ENCODE data around the gene TEDDM1. TPM values are rescaled to one million over a fixed set of nuclear protein-coding genes. Genes with fewer than 3 reads are reported as not detected.

TEDDM1 gene
- total and polyA plus RNA-seq, 2 donors (not counting 3 experiments of a cell fraction or from before 2014, with no cell fraction given) = not detected

GRCh38 chr1:182441719-182442118, 41.3 kb upstream of the TEDDM1 start:
- no peak for TF ChIP-seq POLR2A (IDR thresholded peaks at IDR 0.05; ENCODE audit: low read depth, low read length)
- TF ChIP-seq, protein P1, sequence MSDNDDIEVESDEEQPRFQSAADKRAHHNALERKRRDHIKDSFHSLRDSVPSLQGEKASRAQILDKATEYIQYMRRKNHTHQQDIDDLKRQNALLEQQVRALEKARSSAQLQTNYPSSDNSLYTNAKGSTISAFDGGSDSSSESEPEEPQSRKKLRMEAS (IDR thresholded peaks at IDR 0.05; ENCODE audit: insufficient read depth, insufficient read length) = no peak
- TF ChIP-seq FOS (IDR thresholded peaks at IDR 0.05; ENCODE audit: borderline replicate concordance, insufficient read depth, low read length) = no peak
- no peak for TF ChIP-seq GATA2 (IDR thresholded peaks at IDR 0.05; ENCODE audit: insufficient read depth, insufficient read length, low read depth, low read length)
- TF ChIP-seq, protein P2, sequence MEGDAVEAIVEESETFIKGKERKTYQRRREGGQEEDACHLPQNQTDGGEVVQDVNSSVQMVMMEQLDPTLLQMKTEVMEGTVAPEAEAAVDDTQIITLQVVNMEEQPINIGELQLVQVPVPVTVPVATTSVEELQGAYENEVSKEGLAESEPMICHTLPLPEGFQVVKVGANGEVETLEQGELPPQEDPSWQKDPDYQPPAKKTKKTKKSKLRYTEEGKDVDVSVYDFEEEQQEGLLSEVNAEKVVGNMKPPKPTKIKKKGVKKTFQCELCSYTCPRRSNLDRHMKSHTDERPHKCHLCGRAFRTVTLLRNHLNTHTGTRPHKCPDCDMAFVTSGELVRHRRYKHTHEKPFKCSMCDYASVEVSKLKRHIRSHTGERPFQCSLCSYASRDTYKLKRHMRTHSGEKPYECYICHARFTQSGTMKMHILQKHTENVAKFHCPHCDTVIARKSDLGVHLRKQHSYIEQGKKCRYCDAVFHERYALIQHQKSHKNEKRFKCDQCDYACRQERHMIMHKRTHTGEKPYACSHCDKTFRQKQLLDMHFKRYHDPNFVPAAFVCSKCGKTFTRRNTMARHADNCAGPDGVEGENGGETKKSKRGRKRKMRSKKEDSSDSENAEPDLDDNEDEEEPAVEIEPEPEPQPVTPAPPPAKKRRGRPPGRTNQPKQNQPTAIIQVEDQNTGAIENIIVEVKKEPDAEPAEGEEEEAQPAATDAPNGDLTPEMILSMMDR (IDR thresholded peaks at IDR 0.05; ENCODE audit: extremely low read depth in 1 of 2, insufficient read depth in 1 of 2, low read depth in 1 of 2, low read length in 2 of 2) = no peak
- no peak for TF ChIP-seq POLR2AphosphoS5 (IDR thresholded peaks at IDR 0.05; ENCODE audit: insufficient read depth, low read depth, low read length)
- no peak for TF ChIP-seq MYC (IDR thresholded peaks at IDR 0.05; ENCODE audit: low read depth, low read length)
- TF ChIP-seq JUN (IDR thresholded peaks at IDR 0.05; ENCODE audit: borderline replicate concordance, insufficient read depth, insufficient read length, low read depth) = no peak
- TF ChIP-seq EZH2 (IDR thresholded peaks at IDR 0.05; ENCODE audit: borderline replicate concordance, low read depth, low read length, severe bottlenecking) = no peak
- H3K4me2 ChIP-seq (ENCODE audit: insufficient read depth, low read length) = no peak overlapping the region
- H3K36me3 ChIP-seq (ENCODE audit: control insufficient read depth in 2 of 2, extremely low read depth in 1 of 2, insufficient read depth in 2 of 2, low read length in 2 of 2) = no peaks in the 10 kb centered on the region
- dilution Hi-C loops (cut with MboI; ENCODE audit: extremely low pct_ligation_motif_present, low sequenced_read_pairs) = no loop called here
- H3K27me3 ChIP-seq (ENCODE audit: control insufficient read depth in 2 of 2, insufficient read depth in 2 of 2, low read length in 2 of 2) = no peaks in the 10 kb centered on the region
- H3K9me3 ChIP-seq (replicated peaks; ENCODE audit: control insufficient read depth, insufficient read depth, low read length) = no peaks in the 10 kb centered on the region
- BruUV-seq (replicated peaks) = no TSS peak
- H3K4me1 ChIP-seq (ENCODE audit: control insufficient read depth, extremely low read depth, insufficient read depth, low read length) = no peaks in the 10 kb centered on the region
- intact Hi-C loops (cut with micrococcal nuclease) = no loop called here
- ChIA-PET POLR2A (no interaction called here), CTCF (no interaction called here)
- FAIRE-seq = no peak
- DNase-seq (ENCODE audit: low read depth, low spot score) = no peak
- H3K79me2 ChIP-seq (ENCODE audit: control insufficient read depth, insufficient read depth, low read length) = no peaks in the 10 kb centered on the region
- H3K9ac ChIP-seq (replicated peaks; ENCODE audit: extremely low read depth, insufficient read depth, low read length) = no peak overlapping the region
- no peaks in the 10 kb centered on the region for H4K20me1 ChIP-seq (replicated peaks; ENCODE audit: control insufficient read depth, extremely low read depth, insufficient read depth, low read length)
- H3K27ac ChIP-seq (ENCODE audit: insufficient read depth, low read depth, low read length) = no peak overlapping the region
- H2AFZ ChIP-seq (ENCODE audit: low read depth, low read length) = no peak overlapping the region
- H3K9me1 ChIP-seq (replicated peaks; ENCODE audit: control insufficient read depth, extremely low read depth, insufficient read depth, low read length) = no peaks in the 10 kb centered on the region
- H3K4me3 ChIP-seq (replicated peaks in 1 of 3; ENCODE audit: insufficient read depth in 1 of 3, low read depth in 1 of 3, low read length in 3 of 3) = no peak overlapping the region

Measured in endothelial cell of umbilical vein (primary cell).